Activated naive CD4-positive, alpha-beta T cell treated with anti-CD3 and anti-CD28 coated beads, Interleukin-2, amount 50 U/mL, for 24 hours (primary cell): Measurements from ENCODE around the gene FOS.

ENCODE experiments used
- H3K27ac Mint-ChIP-seq: one replicate; pipeline ENCODE4 v1.8.0; 2021; ENCODE audit warnings: mild to moderate bottlenecking, mixed read lengths
- H3K27me3 Mint-ChIP-seq: one replicate; pipeline ENCODE4 v1.8.0; 2021; ENCODE audit warnings: mixed read lengths
- H3K36me3 Mint-ChIP-seq: one replicate; pipeline ENCODE4 v1.8.0; 2021; ENCODE audit warnings: mixed read lengths
- H3K4me1 Mint-ChIP-seq: one replicate; pipeline ENCODE4 v1.8.0; 2021; ENCODE audit warnings: mixed read lengths
- H3K4me3 Mint-ChIP-seq: one replicate; pipeline ENCODE4 v1.8.0; 2021; ENCODE audit warnings: mild to moderate bottlenecking, mixed read lengths
- H3K9me3 Mint-ChIP-seq: one replicate; pipeline ENCODE4 v1.8.0; 2021; ENCODE audit warnings: mixed read lengths

FOS gene

GRCh38 chr14:75246546-75247285, 31.9 kb upstream of the FOS start:
- Mint-ChIP-seq H3K9me3 (no peaks in the 10 kb centered on the region), H3K4me1 (peaks cover 58% of the 10 kb centered on the region), H3K27ac (peak overlapping the region; percentile 84), H3K4me3 (peak overlapping the region; percentile 53), H3K27me3 (no peaks in the 10 kb centered on the region), H3K36me3 (no peaks in the 10 kb centered on the region)

GRCh38 chr14:75247286-75247922, 31.2 kb upstream of the FOS start:
- Mint-ChIP-seq H3K9me3 (no peaks in the 10 kb centered on the region), H3K4me1 (peaks cover 63% of the 10 kb centered on the region), H3K27me3 (no peaks in the 10 kb centered on the region), H3K27ac (peak overlapping the region; percentile 84), H3K36me3 (no peaks in the 10 kb centered on the region), H3K4me3 (peak overlapping the region; percentile 53)

GRCh38 chr14:75247939-75248338, 30.7 kb upstream of the FOS start:
- H3K9me3 Mint-ChIP-seq, result no peaks in the 10 kb centered on the region
- H3K4me3 Mint-ChIP-seq, result peak overlapping the region; percentile 53
- H3K36me3 Mint-ChIP-seq, result no peaks in the 10 kb centered on the region
- peaks cover 64% of the 10 kb centered on the region for H3K4me1 Mint-ChIP-seq
- H3K27ac Mint-ChIP-seq, result peak overlapping the region; percentile 84
- no peaks in the 10 kb centered on the region for H3K27me3 Mint-ChIP-seq

- Mint-ChIP-seq H3K36me3 (no peaks in the 10 kb centered on the region), H3K9me3 (no peaks in the 10 kb centered on the region), H3K4me3 (peak overlapping the region; percentile 45), H3K27me3 (no peaks in the 10 kb centered on the region), H3K4me1 (peaks cover 69% of the 10 kb centered on the region), H3K27ac (peak overlapping the region; percentile 64)
Observed at GRCh38 chr14:75249251-75249957, 29.2 kb upstream of the FOS start.

GRCh38 chr14:75249958-75250336, 28.7 kb upstream of the FOS start:
- Mint-ChIP-seq H3K4me3 (peak overlapping the region; percentile 45), H3K27ac (peak overlapping the region; percentile 64), H3K27me3 (no peaks in the 10 kb centered on the region), H3K9me3 (no peaks in the 10 kb centered on the region), H3K4me1 (peaks cover 74% of the 10 kb centered on the region), H3K36me3 (no peaks in the 10 kb centered on the region)

GRCh38 chr14:75250800-75251199, 27.8 kb upstream of the FOS start:
- Mint-ChIP-seq H3K4me1 (peaks cover 73% of the 10 kb centered on the region), H3K9me3 (no peaks in the 10 kb centered on the region), H3K36me3 (no peaks in the 10 kb centered on the region), H3K4me3 (no peak overlapping the region), H3K27ac (peak overlapping the region; percentile 23), H3K27me3 (no peaks in the 10 kb centered on the region)

- H3K27ac Mint-ChIP-seq, result no peak overlapping the region
- H3K27me3 Mint-ChIP-seq, result no peaks in the 10 kb centered on the region
- H3K9me3 Mint-ChIP-seq, result no peaks in the 10 kb centered on the region
- no peaks in the 10 kb centered on the region for H3K36me3 Mint-ChIP-seq
- H3K4me3 Mint-ChIP-seq, result no peak overlapping the region
- peaks cover 62% of the 10 kb centered on the region for H3K4me1 Mint-ChIP-seq
Observed at GRCh38 chr14:75252254-75252837, 26.3 kb upstream of the FOS start.

- no peaks in the 10 kb centered on the region for H3K9me3 Mint-ChIP-seq
- no peak overlapping the region for H3K4me3 Mint-ChIP-seq
- H3K36me3 Mint-ChIP-seq, result no peaks in the 10 kb centered on the region
- peaks cover 57% of the 10 kb centered on the region for H3K4me1 Mint-ChIP-seq
- H3K27ac Mint-ChIP-seq, result peak overlapping the region; percentile 15
- H3K27me3 Mint-ChIP-seq, result no peaks in the 10 kb centered on the region
Observed at GRCh38 chr14:75254381-75254822, 24.2 kb upstream of the FOS start.

GRCh38 chr14:75254901-75255584, 23.6 kb upstream of the FOS start:
- Mint-ChIP-seq H3K27me3 (no peaks in the 10 kb centered on the region), H3K36me3 (no peaks in the 10 kb centered on the region), H3K4me1 (peaks cover 57% of the 10 kb centered on the region), H3K4me3 (no peak overlapping the region), H3K9me3 (no peaks in the 10 kb centered on the region), H3K27ac (peak overlapping the region; percentile 9)

- H3K4me1 Mint-ChIP-seq, result peaks cover 41% of the 10 kb centered on the region
- peak overlapping the region; percentile 97 for H3K27ac Mint-ChIP-seq
- H3K27me3 Mint-ChIP-seq, result no peaks in the 10 kb centered on the region
- H3K4me3 Mint-ChIP-seq, result peak overlapping the region; percentile 85
- H3K36me3 Mint-ChIP-seq, result no peaks in the 10 kb centered on the region
- H3K9me3 Mint-ChIP-seq, result no peaks in the 10 kb centered on the region
Observed at GRCh38 chr14:75258079-75258802, 20.4 kb upstream of the FOS start.

GRCh38 chr14:75258803-75259509, 19.7 kb upstream of the FOS start:
- no peaks in the 10 kb centered on the region for H3K27me3 Mint-ChIP-seq
- no peaks in the 10 kb centered on the region for H3K9me3 Mint-ChIP-seq
- H3K4me1 Mint-ChIP-seq, result peaks cover 41% of the 10 kb centered on the region
- peak overlapping the region; percentile 85 for H3K4me3 Mint-ChIP-seq
- H3K36me3 Mint-ChIP-seq, result no peaks in the 10 kb centered on the region
- peak overlapping the region; percentile 97 for H3K27ac Mint-ChIP-seq

GRCh38 chr14:75259510-75259855, 19.1 kb upstream of the FOS start:
- peaks cover 36% of the 10 kb centered on the region for H3K4me1 Mint-ChIP-seq
- H3K27ac Mint-ChIP-seq, result peak overlapping the region; percentile 97
- H3K4me3 Mint-ChIP-seq, result peak overlapping the region; percentile 85
- H3K27me3 Mint-ChIP-seq, result no peaks in the 10 kb centered on the region
- no peaks in the 10 kb centered on the region for H3K36me3 Mint-ChIP-seq
- H3K9me3 Mint-ChIP-seq, result no peaks in the 10 kb centered on the region

- no peaks in the 10 kb centered on the region for H3K9me3 Mint-ChIP-seq
- peak overlapping the region; percentile 13 for H3K27ac Mint-ChIP-seq
- peak overlapping the region; percentile 85 for H3K4me3 Mint-ChIP-seq
- no peaks in the 10 kb centered on the region for H3K27me3 Mint-ChIP-seq
- H3K4me1 Mint-ChIP-seq, result peaks cover 31% of the 10 kb centered on the region
- no peaks in the 10 kb centered on the region for H3K36me3 Mint-ChIP-seq
Observed at GRCh38 chr14:75260025-75260763, 18.4 kb upstream of the FOS start.

GRCh38 chr14:75261820-75262219, 16.8 kb upstream of the FOS start:
- H3K4me1 Mint-ChIP-seq, result peaks cover 31% of the 10 kb centered on the region
- no peak overlapping the region for H3K27ac Mint-ChIP-seq
- H3K27me3 Mint-ChIP-seq, result no peaks in the 10 kb centered on the region
- no peaks in the 10 kb centered on the region for H3K36me3 Mint-ChIP-seq
- H3K9me3 Mint-ChIP-seq, result no peaks in the 10 kb centered on the region
- no peak overlapping the region for H3K4me3 Mint-ChIP-seq
